Measurements from ENCODE around the gene RAB25.

Gene RAB25

DNA sequence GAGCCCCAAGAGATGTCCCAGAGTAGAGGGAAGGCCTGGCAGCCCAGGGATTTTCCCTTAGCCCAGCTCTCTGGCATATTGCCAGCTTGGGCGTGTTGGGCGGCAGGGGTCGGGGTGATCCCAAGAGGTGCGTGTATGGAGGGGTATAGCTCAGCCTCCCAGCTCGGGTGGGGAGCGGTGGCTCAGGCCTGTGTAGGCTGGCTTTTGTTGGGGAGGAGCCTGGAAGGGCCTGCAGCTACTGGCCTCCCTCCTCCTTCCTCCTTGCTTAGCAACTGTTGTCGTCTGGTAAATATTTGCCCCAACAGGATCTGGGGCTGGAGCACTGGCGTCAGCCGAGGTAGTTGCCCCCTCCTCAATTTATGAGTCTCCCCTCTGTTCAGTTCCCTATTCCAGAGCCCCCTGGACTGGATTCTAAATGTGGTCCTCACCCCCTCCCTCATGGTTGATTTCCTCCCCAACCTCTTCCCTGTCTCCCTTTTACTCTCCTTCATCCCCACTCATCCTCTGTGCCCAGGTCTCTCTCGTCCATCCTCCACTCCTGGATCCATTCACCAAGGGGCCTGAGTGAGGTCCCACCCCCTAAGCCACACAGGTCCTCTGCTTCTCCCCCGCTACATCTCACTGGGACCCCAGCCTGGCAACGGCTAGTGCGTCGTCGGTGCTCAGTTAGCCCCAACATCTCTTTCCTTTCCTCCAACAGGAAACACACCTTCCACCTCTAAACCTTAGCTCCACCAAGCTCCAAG, 43.3 kb downstream of the RAB25 start:
- Histone ChIP-seq H3K4me3 (ENCODE audit: low read depth, low read length) (no peak overlapping the region), H3K9me3 (ENCODE audit: control insufficient read depth, insufficient read depth, low read depth, low read length) (no peaks in the 10 kb centered on the region), H3K4me1 (ENCODE audit: control insufficient read depth, insufficient read depth, low read length) (peaks cover 12% of the 10 kb centered on the region), H3K36me3 (ENCODE audit: control insufficient read depth in 2 of 2, insufficient read depth in 1 of 2, low read length in 2 of 2) (no peaks in the 10 kb centered on the region), H3K27ac (ENCODE audit: extremely low read depth, low read depth, low read length) (no peak overlapping the region; the same call in 1 of the 2 replicates)
- no peak for TF ChIP-seq ZBTB11 (tag by site-specific recombination; conservative IDR thresholded peaks at IDR 0.05; ENCODE audit: low read depth)
- TF ChIP-seq ZNF391 (tag by site-specific recombination; IDR thresholded peaks at IDR 0.05; ENCODE audit: borderline replicate concordance, low read depth), result no peak
- peak; percentile 25 for TF ChIP-seq ZFHX2 (tag by site-specific recombination; conservative IDR thresholded peaks at IDR 0.05)
- TF ChIP-seq ZNF658 (tag by site-specific recombination; IDR thresholded peaks at IDR 0.05), result no peak
- peak; percentile 97 for TF ChIP-seq ZNF341 (tag by site-specific recombination; IDR thresholded peaks at IDR 0.05; ENCODE audit: low read depth)
- TF ChIP-seq EGR2 (tag by site-specific recombination; IDR thresholded peaks at IDR 0.05; ENCODE audit: low read depth), result 0 out of 2 replicates have a peak, but pooled peaks have one; percentile 28
- no peak for TF ChIP-seq ZNF776 (tag by site-specific recombination; IDR thresholded peaks at IDR 0.05; ENCODE audit: borderline replicate concordance)
- TF ChIP-seq TCF7L2 (IDR thresholded peaks at IDR 0.05; ENCODE audit: borderline replicate concordance, low read depth, low read length), result no peak
- no peak for TF ChIP-seq GLI4 (tag by site-specific recombination; IDR thresholded peaks at IDR 0.05)
- TF ChIP-seq ZNF280D (tag by site-specific recombination; IDR thresholded peaks at IDR 0.05), result no peak
- peak; percentile 77 for TF ChIP-seq WT1 (tag by site-specific recombination; IDR thresholded peaks at IDR 0.05)
- TF ChIP-seq ZBTB48 (tag by site-specific recombination; IDR thresholded peaks at IDR 0.05), result 0 out of 2 replicates have a peak, but pooled peaks have one; percentile 70
- TF ChIP-seq GLIS2 (tag by site-specific recombination; IDR thresholded peaks at IDR 0.05), result peak; percentile 28; the same call in 1 of the 2 replicates
- peak; percentile 13; the same call in 1 of the 2 replicates for TF ChIP-seq GLIS1 (tag by site-specific recombination; IDR thresholded peaks at IDR 0.05)
- no peak for TF ChIP-seq REPIN1 (tag by site-specific recombination; IDR thresholded peaks at IDR 0.05; ENCODE audit: low read depth)
- TF ChIP-seq, protein P1, sequence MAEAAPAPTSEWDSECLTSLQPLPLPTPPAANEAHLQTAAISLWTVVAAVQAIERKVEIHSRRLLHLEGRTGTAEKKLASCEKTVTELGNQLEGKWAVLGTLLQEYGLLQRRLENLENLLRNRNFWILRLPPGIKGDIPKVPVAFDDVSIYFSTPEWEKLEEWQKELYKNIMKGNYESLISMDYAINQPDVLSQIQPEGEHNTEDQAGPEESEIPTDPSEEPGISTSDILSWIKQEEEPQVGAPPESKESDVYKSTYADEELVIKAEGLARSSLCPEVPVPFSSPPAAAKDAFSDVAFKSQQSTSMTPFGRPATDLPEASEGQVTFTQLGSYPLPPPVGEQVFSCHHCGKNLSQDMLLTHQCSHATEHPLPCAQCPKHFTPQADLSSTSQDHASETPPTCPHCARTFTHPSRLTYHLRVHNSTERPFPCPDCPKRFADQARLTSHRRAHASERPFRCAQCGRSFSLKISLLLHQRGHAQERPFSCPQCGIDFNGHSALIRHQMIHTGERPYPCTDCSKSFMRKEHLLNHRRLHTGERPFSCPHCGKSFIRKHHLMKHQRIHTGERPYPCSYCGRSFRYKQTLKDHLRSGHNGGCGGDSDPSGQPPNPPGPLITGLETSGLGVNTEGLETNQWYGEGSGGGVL (tag by site-specific recombination; IDR thresholded peaks at IDR 0.05), result peak; percentile 71
- no peak for TF ChIP-seq ZNF785 (tag by site-specific recombination; IDR thresholded peaks at IDR 0.05)
- TF ChIP-seq, protein P2, sequence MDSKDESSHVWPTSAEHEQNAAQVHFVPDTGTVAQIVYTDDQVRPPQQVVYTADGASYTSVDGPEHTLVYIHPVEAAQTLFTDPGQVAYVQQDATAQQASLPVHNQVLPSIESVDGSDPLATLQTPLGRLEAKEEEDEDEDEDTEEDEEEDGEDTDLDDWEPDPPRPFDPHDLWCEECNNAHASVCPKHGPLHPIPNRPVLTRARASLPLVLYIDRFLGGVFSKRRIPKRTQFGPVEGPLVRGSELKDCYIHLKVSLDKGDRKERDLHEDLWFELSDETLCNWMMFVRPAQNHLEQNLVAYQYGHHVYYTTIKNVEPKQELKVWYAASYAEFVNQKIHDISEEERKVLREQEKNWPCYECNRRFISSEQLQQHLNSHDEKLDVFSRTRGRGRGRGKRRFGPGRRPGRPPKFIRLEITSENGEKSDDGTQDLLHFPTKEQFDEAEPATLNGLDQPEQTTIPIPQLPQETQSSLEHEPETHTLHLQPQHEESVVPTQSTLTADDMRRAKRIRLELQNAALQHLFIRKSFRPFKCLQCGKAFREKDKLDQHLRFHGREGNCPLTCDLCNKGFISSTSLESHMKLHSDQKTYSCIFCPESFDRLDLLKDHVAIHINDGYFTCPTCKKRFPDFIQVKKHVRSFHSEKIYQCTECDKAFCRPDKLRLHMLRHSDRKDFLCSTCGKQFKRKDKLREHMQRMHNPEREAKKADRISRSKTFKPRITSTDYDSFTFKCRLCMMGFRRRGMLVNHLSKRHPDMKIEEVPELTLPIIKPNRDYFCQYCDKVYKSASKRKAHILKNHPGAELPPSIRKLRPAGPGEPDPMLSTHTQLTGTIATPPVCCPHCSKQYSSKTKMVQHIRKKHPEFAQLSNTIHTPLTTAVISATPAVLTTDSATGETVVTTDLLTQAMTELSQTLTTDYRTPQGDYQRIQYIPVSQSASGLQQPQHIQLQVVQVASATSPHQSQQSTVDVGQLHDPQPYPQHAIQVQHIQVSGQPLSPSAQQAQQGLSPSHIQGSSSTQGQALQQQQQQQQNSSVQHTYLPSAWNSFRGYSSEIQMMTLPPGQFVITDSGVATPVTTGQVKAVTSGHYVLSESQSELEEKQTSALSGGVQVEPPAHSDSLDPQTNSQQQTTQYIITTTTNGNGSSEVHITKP (tag by site-specific recombination; IDR thresholded peaks at IDR 0.05), result peak; percentile 96
- TF ChIP-seq ZBTB17 (tag by site-specific recombination; IDR thresholded peaks at IDR 0.05), result peak; percentile 14
- peak; percentile 69 for TF ChIP-seq ZBTB8A (tag by site-specific recombination; IDR thresholded peaks at IDR 0.05)
- TF ChIP-seq KLF9 (tag by site-specific recombination; IDR thresholded peaks at IDR 0.05; ENCODE audit: low read depth), result no peak
- no peak for TF ChIP-seq ZNF157 (tag by site-specific recombination; IDR thresholded peaks at IDR 0.05)
- TF ChIP-seq ZXDB (tag by site-specific recombination; IDR thresholded peaks at IDR 0.05), result no peak
- TF ChIP-seq SP2 (tag by site-specific recombination; IDR thresholded peaks at IDR 0.05), result 0 out of 2 replicates have a peak, but pooled peaks have one; percentile 10
- no peak for TF ChIP-seq ZNF24 (tag by site-specific recombination; IDR thresholded peaks at IDR 0.05)
- ChIA-PET CTCF (interaction anchor here (0.6 to 22.5 kb wide), 5 partner anchors 8 to 440 kb away, joined by 3 to 1029 read pairs (median 6); partner anchors contain the start of gene LMNA), POLR2A (interaction anchor here (0.6 to 10.1 kb wide), 2 partner anchors 10 to 397 kb away, joined by 3 to 63 read pairs; partner anchors contain the start of gene LMNA)

All from HEK293 (cell line).